PFSK-1 (cell line): Measurements from ENCODE around the gene CATSPER4.

Experiments
- TAF1 ChIP-seq: IDR thresholded peaks from 2 replicates; pipeline ENCODE4 v1.6.1; 2012; ENCODE audit warnings: low read length, control low read depth, borderline replicate concordance; ENCODE audit not compliant: insufficient read depth
- TF ChIP-seq, protein P1 (sequence below), 2 experiments: IDR thresholded peaks; 2 replicates each; pipeline versions ENCODE4 v1.6.1 to v1.8.0; 2011 to 2012; ENCODE audit warnings: low read depth in 2 of 2, low read length in 2 of 2, control low read depth in 1 of 2, inconsistent platforms in 1 of 2, mild to moderate bottlenecking in 1 of 2, moderate library complexity in 1 of 2; ENCODE audit not compliant: insufficient read depth in 1 of 2

DNA sequence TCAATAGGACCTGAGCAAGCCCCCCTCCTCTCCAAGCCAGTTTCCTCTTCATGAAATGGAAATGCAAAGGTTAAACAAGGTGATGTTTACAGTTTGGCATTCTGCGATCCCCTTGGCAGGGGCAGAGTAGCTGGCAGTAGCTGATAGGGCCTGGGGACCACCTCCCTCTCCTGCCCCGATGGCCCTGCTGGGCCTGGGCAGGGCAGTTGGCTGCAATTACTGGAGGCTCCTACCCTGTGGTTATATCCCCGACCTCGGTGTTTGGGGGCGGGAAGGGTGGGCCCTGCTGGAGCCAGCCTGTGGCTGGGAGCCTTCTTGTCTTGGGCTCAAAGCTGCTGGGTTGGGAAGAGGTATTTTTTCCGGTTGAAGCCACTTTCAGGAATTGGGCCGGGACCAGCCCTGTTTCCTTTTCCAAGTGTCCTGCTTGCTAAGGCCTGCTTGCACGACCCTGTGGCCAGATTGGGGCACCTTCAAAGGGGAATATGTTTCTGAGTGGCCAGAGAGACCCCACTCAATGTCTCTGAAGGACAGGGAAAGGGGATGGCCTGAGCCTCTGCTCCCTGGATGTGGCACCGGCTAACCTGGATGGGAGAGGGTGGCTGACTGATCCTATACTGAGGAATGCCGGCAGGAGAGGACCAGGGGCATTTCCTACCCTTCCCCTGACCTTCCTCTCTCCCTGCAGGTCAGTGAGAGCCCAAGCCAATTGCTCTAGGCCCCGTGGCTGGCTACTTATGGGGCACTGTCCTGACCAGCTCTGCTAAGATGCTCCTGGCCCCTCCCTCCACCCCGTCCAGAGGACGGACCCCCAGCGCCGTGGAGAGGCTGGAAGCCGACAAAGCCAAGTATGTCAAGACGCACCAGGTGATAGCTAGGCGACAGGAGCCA is 29.6 kb upstream of the CATSPER4 start:
- no peak for TF ChIP-seq TAF1
- TF ChIP-seq, protein P1, sequence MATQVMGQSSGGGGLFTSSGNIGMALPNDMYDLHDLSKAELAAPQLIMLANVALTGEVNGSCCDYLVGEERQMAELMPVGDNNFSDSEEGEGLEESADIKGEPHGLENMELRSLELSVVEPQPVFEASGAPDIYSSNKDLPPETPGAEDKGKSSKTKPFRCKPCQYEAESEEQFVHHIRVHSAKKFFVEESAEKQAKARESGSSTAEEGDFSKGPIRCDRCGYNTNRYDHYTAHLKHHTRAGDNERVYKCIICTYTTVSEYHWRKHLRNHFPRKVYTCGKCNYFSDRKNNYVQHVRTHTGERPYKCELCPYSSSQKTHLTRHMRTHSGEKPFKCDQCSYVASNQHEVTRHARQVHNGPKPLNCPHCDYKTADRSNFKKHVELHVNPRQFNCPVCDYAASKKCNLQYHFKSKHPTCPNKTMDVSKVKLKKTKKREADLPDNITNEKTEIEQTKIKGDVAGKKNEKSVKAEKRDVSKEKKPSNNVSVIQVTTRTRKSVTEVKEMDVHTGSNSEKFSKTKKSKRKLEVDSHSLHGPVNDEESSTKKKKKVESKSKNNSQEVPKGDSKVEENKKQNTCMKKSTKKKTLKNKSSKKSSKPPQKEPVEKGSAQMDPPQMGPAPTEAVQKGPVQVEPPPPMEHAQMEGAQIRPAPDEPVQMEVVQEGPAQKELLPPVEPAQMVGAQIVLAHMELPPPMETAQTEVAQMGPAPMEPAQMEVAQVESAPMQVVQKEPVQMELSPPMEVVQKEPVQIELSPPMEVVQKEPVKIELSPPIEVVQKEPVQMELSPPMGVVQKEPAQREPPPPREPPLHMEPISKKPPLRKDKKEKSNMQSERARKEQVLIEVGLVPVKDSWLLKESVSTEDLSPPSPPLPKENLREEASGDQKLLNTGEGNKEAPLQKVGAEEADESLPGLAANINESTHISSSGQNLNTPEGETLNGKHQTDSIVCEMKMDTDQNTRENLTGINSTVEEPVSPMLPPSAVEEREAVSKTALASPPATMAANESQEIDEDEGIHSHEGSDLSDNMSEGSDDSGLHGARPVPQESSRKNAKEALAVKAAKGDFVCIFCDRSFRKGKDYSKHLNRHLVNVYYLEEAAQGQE (IDR thresholded peaks at IDR 0.05; ENCODE audit: insufficient read depth in 1 of 2, low read depth in 2 of 2, low read length in 2 of 2) = no peak
